ENCODE results near the gene C13orf46.
"Not testable (repeated sequence)": the region's sequence is repeated elsewhere in the genome, so short reads cannot be mapped to it uniquely, and the experiment has no call there.

The C13orf46 gene

GRCh38 chr13:113922412-113923118, 51.3 kb downstream of the C13orf46 start:
- DNase-seq (ENCODE audit: low spot score): no peak

- no peak for DNase-seq (ENCODE audit: low spot score)
Observed at GRCh38 chr13:113921763-113922162, 52.1 kb downstream of the C13orf46 start.

DNA sequence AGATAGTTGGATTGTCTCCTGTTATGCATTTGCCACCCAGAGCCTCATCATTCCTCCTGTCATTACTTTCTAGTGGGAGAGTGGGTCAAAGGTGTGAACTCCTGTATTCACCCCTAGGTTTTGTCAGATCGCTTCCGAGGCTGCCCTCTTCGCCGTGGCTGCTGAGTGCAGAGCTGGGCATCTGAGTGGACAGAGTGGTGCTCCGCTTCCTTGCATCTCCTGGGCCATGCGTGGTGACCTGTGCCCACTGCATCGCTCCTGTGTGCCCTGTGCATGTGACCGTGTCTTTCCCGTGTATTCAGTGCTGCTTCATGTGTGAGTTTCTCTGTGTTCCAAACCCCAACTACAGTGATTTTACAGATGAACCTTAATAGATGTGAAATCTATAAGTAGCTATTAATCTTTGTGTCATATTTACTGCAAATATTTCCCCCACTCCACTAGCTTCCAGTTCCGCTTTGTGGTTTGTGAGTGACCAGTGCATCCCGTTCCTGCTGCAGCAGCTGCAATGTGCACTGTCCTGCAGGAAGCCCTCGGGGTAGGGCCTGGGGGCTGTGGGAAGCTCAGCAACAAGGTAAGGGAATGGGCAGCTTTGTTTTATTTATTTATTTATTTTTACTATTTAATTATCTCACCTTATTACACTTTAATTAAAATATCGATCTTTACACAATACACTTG, 53.1 kb downstream of the C13orf46 start:
- DNase-seq (ENCODE audit: low spot score): no peak

GRCh38 chr13:113919761-113920559, 53.9 kb downstream of the C13orf46 start:
- no peak for DNase-seq (ENCODE audit: low spot score)

DNA sequence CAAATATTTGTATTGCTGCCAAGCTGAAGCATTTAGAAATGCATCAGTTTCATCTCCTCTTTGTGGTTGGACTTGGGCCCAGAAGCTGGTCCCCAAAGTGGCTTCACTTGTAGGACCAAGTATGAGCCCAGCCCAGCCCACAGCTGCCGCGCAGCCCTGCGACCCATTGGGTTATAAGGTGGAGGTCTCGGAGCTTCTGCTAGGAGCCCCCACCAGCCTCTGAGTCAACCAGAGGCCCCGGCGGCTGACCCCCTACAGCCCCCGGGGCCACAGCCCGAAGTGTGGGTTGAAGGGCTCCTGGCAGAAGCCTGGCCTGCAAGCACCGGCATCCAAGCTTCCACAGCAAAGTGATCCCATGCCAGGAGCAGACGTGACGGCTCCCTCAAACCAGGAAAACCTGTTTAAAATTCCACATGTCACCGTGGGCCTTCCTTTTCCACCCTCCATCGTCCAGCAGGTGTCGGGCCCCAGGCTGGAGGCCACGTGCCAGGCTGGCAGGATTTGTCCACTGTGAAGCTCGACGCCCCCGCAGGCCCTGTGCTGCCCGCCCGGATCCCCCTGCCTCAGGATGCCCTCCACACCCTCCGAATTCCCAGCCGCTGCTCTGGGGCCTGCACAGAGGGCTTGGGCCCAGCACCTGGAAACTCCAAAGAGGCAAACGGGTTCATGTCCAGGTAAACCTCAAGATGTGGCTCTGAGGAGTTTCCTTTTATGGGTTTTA, 54.7 kb downstream of the C13orf46 start:
- no peak for DNase-seq (ENCODE audit: low spot score)

DNA sequence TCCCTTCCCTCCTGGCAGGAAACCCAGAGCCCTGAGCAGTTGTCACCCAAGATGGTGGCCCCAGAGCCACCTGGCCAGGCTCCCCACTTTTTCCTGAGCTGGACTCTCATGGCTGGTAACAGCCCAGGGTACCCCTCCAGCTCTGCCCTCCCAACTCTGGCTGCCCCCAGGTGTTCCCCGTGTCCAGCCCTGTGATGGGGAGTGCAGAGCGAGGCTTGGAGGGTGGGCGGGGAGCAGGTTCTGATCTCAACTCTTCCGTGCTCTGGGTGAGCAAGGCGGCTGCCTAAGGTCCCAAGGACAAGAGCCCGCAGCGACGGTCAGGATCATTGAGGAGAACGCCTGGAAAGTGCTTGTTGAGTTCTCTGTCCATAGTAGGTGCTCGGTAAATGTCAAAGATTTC, 55.3 kb downstream of the C13orf46 start:
- DNase-seq (ENCODE audit: low spot score): no peak

GRCh38 chr13:113917594-113918371, 56.1 kb downstream of the C13orf46 start:
- DNase-seq (ENCODE audit: low spot score): no peak

GRCh38 chr13:113917096-113917495, 56.8 kb downstream of the C13orf46 start:
- no peak for DNase-seq (ENCODE audit: low spot score)

GRCh38 chr13:113916330-113916815, 57.5 kb downstream of the C13orf46 start:
- no peak for DNase-seq (ENCODE audit: low spot score)

DNA sequence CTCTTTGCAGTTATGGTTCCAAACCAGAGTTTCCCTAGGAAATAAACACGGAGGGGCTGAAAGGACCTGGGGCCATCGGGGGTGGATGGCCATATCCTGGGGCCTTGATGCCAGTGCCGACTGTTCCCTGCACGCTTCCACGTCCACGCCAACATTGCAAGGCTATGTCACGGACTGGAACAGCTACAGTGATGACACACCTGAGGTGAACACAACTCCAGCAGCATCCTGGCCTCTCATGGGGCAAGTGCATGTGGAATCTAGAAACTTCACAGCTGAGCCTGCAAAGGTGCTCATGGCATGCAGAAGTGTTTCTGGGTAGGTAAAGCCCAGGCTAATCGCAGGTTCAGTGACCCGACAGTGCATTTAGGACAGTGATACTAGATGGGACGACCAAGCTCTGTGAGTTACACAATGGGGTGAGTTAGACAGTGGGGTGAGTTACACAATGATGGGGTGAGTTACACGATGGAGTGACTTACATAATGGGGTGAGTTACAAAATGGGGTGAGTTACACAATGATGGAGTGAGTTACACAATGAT, 58.0 kb downstream of the C13orf46 start:
- no peak for DNase-seq (ENCODE audit: low spot score)

GRCh38 chr13:113915012-113915763, 58.7 kb downstream of the C13orf46 start:
- DNase-seq (ENCODE audit: low spot score): no peak

DNA sequence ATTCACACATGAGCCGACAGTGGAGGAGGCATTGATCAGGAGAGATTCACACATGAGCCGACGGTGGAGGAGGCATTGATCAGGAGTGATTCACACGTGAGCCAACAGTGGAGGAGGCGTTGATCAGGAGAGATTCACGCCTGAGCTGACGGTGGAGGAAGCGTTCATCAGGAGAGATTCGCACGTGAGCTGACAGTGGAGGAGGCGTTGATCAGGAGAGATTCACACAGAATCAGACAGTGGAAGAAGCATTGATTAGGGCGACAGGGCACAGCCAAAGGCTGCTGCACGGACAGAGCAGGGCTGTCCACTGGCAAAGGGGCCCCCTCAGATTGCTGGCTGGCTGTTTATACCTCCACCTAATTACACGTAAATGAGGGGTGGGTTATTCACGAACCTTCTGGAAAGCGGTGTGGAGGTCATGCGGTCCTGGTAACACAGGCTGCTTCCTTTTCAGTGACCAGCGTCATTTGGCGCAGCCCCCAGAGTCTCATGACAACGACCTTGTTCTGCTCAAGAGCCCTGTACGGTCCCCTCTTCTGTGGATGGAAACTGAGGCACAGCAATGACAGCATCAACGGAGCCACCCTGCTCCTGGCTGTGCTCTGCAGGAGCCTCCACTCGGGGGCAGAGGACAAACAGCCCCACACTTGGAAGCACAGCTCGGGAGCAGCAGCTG, 59.4 kb downstream of the C13orf46 start:
- DNase-seq (ENCODE audit: low spot score): no peak

- not testable (repeated sequence) for DNase-seq (ENCODE audit: low spot score)
Observed at GRCh38 chr13:113913838-113914237, 60.0 kb downstream of the C13orf46 start.

DNA sequence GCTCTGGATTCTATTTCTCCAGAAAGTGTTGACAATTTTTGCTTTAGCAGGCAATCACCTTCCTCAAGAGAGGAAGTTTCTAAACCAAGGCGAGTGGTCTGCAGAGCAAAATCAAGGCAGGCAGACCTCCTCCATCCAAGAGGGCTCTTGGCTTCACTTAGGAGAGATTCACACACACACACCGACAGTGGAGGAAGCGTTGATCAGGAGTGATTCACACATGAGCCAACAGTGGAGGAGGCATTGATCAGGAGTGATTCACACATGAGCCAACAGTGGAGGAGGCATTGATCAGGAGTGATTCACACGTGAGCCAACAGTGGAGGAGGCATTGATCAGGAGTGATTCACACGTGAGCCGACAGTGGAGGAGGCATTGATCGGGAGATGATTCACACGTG, 60.5 kb downstream of the C13orf46 start:
- DNase-seq (ENCODE audit: low spot score): not testable (repeated sequence)

GRCh38 chr13:113912596-113912995, 61.3 kb downstream of the C13orf46 start:
- no peak for DNase-seq (ENCODE audit: low spot score)

DNA sequence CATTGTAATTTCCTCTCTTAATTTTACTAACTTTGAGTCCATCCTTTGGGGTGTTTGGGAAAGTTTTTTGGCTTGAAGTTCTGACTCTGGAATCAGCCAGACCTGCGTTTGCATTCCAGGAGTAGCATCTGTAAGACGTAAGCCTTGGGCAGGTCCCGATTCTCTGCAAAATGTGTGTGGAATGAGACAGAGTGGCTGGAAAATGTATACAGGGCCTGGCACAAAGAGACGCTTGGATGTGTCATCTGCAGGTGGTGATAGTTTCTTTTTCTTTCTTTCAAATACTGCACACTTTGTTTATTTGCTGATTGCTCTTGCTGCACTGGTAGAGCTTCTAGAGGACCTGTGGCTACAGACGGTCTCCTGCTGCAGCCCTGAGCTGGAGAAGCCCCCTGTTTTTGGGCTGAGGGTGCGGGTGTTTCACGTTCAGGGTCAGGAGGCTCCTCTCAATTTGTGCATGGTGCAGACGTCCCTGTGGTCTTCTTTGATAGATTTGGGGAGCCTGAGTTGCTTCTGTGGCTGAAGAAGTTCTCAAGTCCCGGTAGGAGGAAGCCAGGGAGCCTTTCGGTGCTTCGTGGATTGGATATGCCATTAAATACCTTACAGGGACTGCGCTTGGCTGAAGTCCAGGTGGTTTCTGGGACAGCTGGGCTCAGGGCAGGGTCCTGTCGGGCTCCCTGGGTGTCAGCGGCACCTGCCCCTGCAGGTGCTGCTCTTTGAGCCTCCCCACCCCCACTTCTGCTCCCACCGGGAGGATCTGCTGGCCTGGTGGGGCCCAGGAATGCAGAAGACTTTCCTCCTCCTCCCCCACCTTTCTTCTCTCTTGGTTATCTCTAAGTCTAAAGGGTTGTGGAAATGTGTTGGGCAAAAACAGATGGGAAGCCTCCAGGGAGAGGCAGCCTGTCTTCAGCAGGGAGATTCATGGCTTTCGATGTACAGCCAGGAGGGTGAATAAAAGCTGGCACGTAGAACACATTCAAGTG, 66.0 kb downstream of the C13orf46 start:
- DNase-seq (ENCODE audit: low spot score): no peak

DNA sequence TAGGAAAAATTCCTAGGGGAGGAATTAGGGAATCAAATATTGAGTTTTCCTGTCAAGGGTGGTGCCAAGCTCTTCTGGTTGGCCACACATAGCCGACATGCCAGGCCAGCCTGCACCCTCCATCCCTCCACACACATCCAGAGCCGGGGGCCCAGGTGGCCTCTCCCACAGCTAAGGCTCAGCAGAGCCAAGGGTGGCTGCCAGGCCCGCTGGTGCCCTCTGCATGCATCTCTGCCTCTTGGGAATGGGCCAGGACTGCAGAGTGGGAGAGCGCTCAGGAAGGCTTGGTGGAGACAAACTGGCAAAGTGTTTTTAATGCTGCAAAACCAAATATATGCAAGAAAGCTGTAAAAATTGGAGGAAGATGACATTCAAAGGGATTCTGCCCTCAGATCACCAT, 67.3 kb downstream of the C13orf46 start:
- no peak for DNase-seq (ENCODE audit: low spot score)

- DNase-seq (ENCODE audit: low spot score): no peak
Observed at GRCh38 chr13:113905942-113906341, 67.9 kb downstream of the C13orf46 start.
